Prostate gland (tissue), 2 donors: ENCODE data around the gene RBFOX2. TPM values are rescaled to one million over a fixed set of nuclear protein-coding genes. Genes with fewer than 3 reads are reported as not detected.
"Not testable (repeated sequence)": the region's sequence is repeated elsewhere in the genome, so short reads cannot be mapped to it uniquely, and the experiment has no call there.

Experiments used
- DNase-seq: peaks from one replicate; pipeline ENCODE4 v3.0.0-alpha.2; 2019; ENCODE audit warnings: low spot score
- H3K27ac ChIP-seq, 2 donors: fragments of 200-600 bp; sonication (generic); 2 replicates each; pipeline ENCODE4 v1.5.1; 2017 to 2019
- H3K27me3 ChIP-seq: fragments of 200-600 bp; sonication (generic); replicated peaks from 2 replicates; pipeline ENCODE4 v1.5.1; 2019; ENCODE audit not compliant: insufficient read depth
- H3K36me3 ChIP-seq, 2 donors: fragments of 200-600 bp; sonication (generic); 1 replicate in 1 of 2; 2 replicates in 1 of 2; pipeline versions ENCODE4 v1.5.1 to v1.8.1; 2017 to 2019
- H3K4me1 ChIP-seq: fragments of 200-600 bp; sonication (generic); replicated peaks from 2 replicates; pipeline ENCODE4 v1.5.1; 2019
- H3K4me3 ChIP-seq, 2 donors: fragments of 200-600 bp; sonication (generic); 2 replicates each; pipeline ENCODE4 v1.5.1; 2017 to 2019
- H3K9me3 ChIP-seq: fragments of 200-600 bp; sonication (generic); 2 replicates; pipeline ENCODE4 v1.5.1; 2017
- CTCF ChIP-seq, 4 experiments: fragments of 200-600 bp in 2 of 4; fragments of 450-650 bp in 2 of 4; sonication (generic) in 2 of 4; IDR thresholded peaks; 1 replicate in 3 of 4; 2 replicates in 1 of 4; pipeline ENCODE4 v1.5.1; 2016 to 2019; ENCODE audit warnings: antibody characterized with exemption in 4 of 4, mild to moderate bottlenecking in 2 of 4, moderate library complexity in 2 of 4
- POLR2A ChIP-seq: fragments of 450-650 bp; IDR thresholded peaks from one replicate; pipeline ENCODE4 v1.6.1; 2016; ENCODE audit warnings: antibody characterized with exemption, mild to moderate bottlenecking
- POLR2AphosphoS5 ChIP-seq: sonication (generic); formaldehyde crosslinking; IDR thresholded peaks from one replicate; pipeline ENCODE4 v1.6.1; 2017; ENCODE audit warnings: antibody characterized with exemption
- WGBS: methylation state at CpG from one replicate; pipeline ENCODE4 v1.1.5; 2018; 5-methylcytosine and 5-hydroxymethylcytosine counted together
- intact Hi-C: fragments of 100-400 bp; cut with DNase I; formaldehyde crosslinking; loops from one replicate; pipeline ENCODE4 v1.14.2; 2022
- total RNA-seq, 2 donors: library from RNA; depleted of rRNA; stranded (reverse); fragments of >200 nt; gene quantifications; one replicate each; pipeline ENCODE4 v1.1.0, GENCODE V29; 2016

Gene RBFOX2
- total RNA-seq, 2 donors from 2014 or later: 59.8 to 79.4 TPM

- Histone ChIP-seq H3K36me3 (no peaks in the 10 kb centered on the region), H3K9me3 (no peaks in the 10 kb centered on the region), H3K27ac (no peak overlapping the region), H3K4me1 (no peaks in the 10 kb centered on the region), H3K4me3 (no peak overlapping the region), H3K27me3 (no peaks in the 10 kb centered on the region)
- TF ChIP-seq POLR2AphosphoS5: no peak
- peak; percentile 17 for DNase-seq
- WGBS: 81% methylated on average over 5 of the region's 5 CpGs
- intact Hi-C loops: no loop called here
These were observed 23.9 kb upstream of the RBFOX2 start for GRCh38 chr22:36052505-36052941.

GRCh38 chr22:36049678-36049997 is 21.0 kb upstream of the RBFOX2 start:
- Histone ChIP-seq H3K27ac (no peak overlapping the region), H3K36me3 (no peaks in the 10 kb centered on the region), H3K4me1 (no peaks in the 10 kb centered on the region), H3K9me3 (no peaks in the 10 kb centered on the region), H3K27me3 (no peaks in the 10 kb centered on the region), H3K4me3 (no peak overlapping the region)
- no peak for TF ChIP-seq POLR2A
- no peak for TF ChIP-seq CTCF (IDR thresholded peaks at IDR 0.05)
- no peak for TF ChIP-seq POLR2AphosphoS5
- 96% methylated on average over 2 of the region's 2 CpGs for WGBS
- intact Hi-C loops: no loop called here
- DNase-seq: no peak

GRCh38 chr22:36048911-36049677 is 20.5 kb upstream of the RBFOX2 start:
- TF ChIP-seq POLR2A (no peak), CTCF (IDR thresholded peaks at IDR 0.05) (no peak), POLR2AphosphoS5 (no peak)
- Histone ChIP-seq H3K27me3 (no peaks in the 10 kb centered on the region), H3K36me3 (no peaks in the 10 kb centered on the region), H3K4me1 (no peaks in the 10 kb centered on the region), H3K27ac (no peak overlapping the region), H3K4me3 (no peak overlapping the region), H3K9me3 (no peaks in the 10 kb centered on the region)
- DNase-seq: no peak
- intact Hi-C loops: no loop called here
- WGBS: 84% methylated on average over 11 of the region's 11 CpGs

GRCh38 chr22:36044517-36044916 is 15.9 kb upstream of the RBFOX2 start:
- 96% methylated on average over 3 of the region's 3 CpGs for WGBS
- intact Hi-C loops, H3K36me3 ChIP-seq, H3K9me3 ChIP-seq, H3K4me3 ChIP-seq, H3K27me3 ChIP-seq, DNase-seq, H3K4me1 ChIP-seq, H3K27ac ChIP-seq: not testable (repeated sequence)

- H3K27ac ChIP-seq: no peak overlapping the region
- 92% methylated on average over 5 of the region's 5 CpGs for WGBS
- H3K9me3 ChIP-seq: no peaks in the 10 kb centered on the region
- H3K36me3 ChIP-seq: no peaks in the 10 kb centered on the region
- H3K27me3 ChIP-seq: no peaks in the 10 kb centered on the region
- H3K4me3 ChIP-seq: no peak overlapping the region
- TF ChIP-seq POLR2AphosphoS5 (no peak), CTCF (IDR thresholded peaks at IDR 0.05) (no peak), POLR2A (no peak)
- DNase-seq: no peak
- intact Hi-C loops: no loop called here
- H3K4me1 ChIP-seq: no peaks in the 10 kb centered on the region
These were observed 13.6 kb upstream of the RBFOX2 start for GRCh38 chr22:36042240-36042639.

- intact Hi-C loops: no loop called here
These were observed 10.5 kb upstream of the RBFOX2 start for GRCh38 chr22:36039125-36039524.

More at GRCh38 chr22:36039125-36039524, 10.5 kb upstream of the RBFOX2 start:
- H3K4me1 ChIP-seq: no peaks in the 10 kb centered on the region
- TF ChIP-seq POLR2A (no peak), CTCF (IDR thresholded peaks at IDR 0.05) (no peak), POLR2AphosphoS5 (no peak)
- H3K36me3 ChIP-seq: no peaks in the 10 kb centered on the region
- H3K27me3 ChIP-seq: no peaks in the 10 kb centered on the region
- DNase-seq: no peak
- no peak overlapping the region for H3K27ac ChIP-seq
- 81% methylated on average over 3 of the region's 3 CpGs for WGBS
- no peak overlapping the region for H3K4me3 ChIP-seq
- H3K9me3 ChIP-seq: no peaks in the 10 kb centered on the region
